Activated T-cell treated with anti-CD3 and anti-CD28 coated beads, Interleukin-2, amount 50 U/mL, for 4 hours (primary cell): ENCODE measurements around the gene CCDC7. TPM values are rescaled to one million over a fixed set of nuclear protein-coding genes. Genes with fewer than 3 reads are reported as not detected.
A peak's percentile ranks its signal among the peaks of the same experiment; 100 is the strongest.
"Not testable (repeated sequence)": the region's sequence is repeated elsewhere in the genome, so short reads cannot be mapped to it uniquely, and the experiment has no call there.

Source experiments
- ATAC-seq, 2 donors: fragments of 200-7000 bp; cut with Tn5 transposase; one replicate each; pipeline ENCODE4 v1.10.0; 2021
- DNase-seq: peaks from one replicate; pipeline ENCODE4 v3.0.0-alpha.2; 2020
- H3K27me3 Mint-ChIP-seq: one replicate; pipeline ENCODE4 v1.8.0; 2021; ENCODE audit warnings: low read depth, mixed read lengths
- H3K36me3 Mint-ChIP-seq: one replicate; pipeline ENCODE4 v1.8.0; 2022; ENCODE audit warnings: mixed read lengths; ENCODE audit not compliant: insufficient read depth
- H3K4me1 Mint-ChIP-seq: one replicate; pipeline ENCODE4 v1.8.0; 2021; ENCODE audit warnings: low read depth, mixed read lengths
- H3K4me3 Mint-ChIP-seq: one replicate; pipeline ENCODE4 v1.8.0; 2021; ENCODE audit warnings: mild to moderate bottlenecking, moderate library complexity, mixed read lengths
- H3K9me3 Mint-ChIP-seq: one replicate; pipeline ENCODE4 v1.8.0; 2021; ENCODE audit warnings: mixed read lengths
- total RNA-seq, 3 donors: library from RNA; stranded (reverse); gene quantifications; one replicate each; pipeline ENCODE4 v1.2.1, GENCODE V29; 2021

Gene CCDC7
- total RNA-seq, 3 donors from 2014 or later = 7.2 to 9.5 (median 8.8) TPM

- Mint-ChIP-seq H3K9me3 (peaks cover 3% of the 10 kb centered on the region), H3K4me3 (no peak overlapping the region), H3K27me3 (no peaks in the 10 kb centered on the region), H3K4me1 (peaks cover 3% of the 10 kb centered on the region), H3K36me3 (peaks cover 2% of the 10 kb centered on the region)
- no peak for ATAC-seq
- DNase-seq = no peak
Observed at GRCh38 chr10:32878646-32879045, 432.7 kb downstream of the CCDC7 start.

- H3K36me3 Mint-ChIP-seq = no peaks in the 10 kb centered on the region
- peaks cover 3% of the 10 kb centered on the region for H3K4me1 Mint-ChIP-seq
- no peaks in the 10 kb centered on the region for H3K27me3 Mint-ChIP-seq
- DNase-seq (no peak), ATAC-seq (no peak)
- no peak overlapping the region for H3K4me3 Mint-ChIP-seq
- no peaks in the 10 kb centered on the region for H3K9me3 Mint-ChIP-seq
Observed at GRCh38 chr10:32882076-32882475, 436.1 kb downstream of the CCDC7 start.

- ATAC-seq (no peak), DNase-seq (no peak)
- Mint-ChIP-seq H3K36me3 (peaks cover 1% of the 10 kb centered on the region), H3K4me3 (no peak overlapping the region), H3K4me1 (peaks cover 13% of the 10 kb centered on the region), H3K9me3 (no peaks in the 10 kb centered on the region), H3K27me3 (no peaks in the 10 kb centered on the region)
Observed at GRCh38 chr10:32887481-32887880, 441.5 kb downstream of the CCDC7 start.

GRCh38 chr10:32888161-32888927 lies 442.4 kb downstream of the CCDC7 start:
- no peak for ATAC-seq
- H3K27me3 Mint-ChIP-seq = no peaks in the 10 kb centered on the region
- no peaks in the 10 kb centered on the region for H3K9me3 Mint-ChIP-seq
- no peak overlapping the region for H3K4me3 Mint-ChIP-seq
- peaks cover 1% of the 10 kb centered on the region for H3K36me3 Mint-ChIP-seq
- no peak for DNase-seq
- peaks cover 13% of the 10 kb centered on the region for H3K4me1 Mint-ChIP-seq

GRCh38 chr10:32889631-32890212 lies 443.8 kb downstream of the CCDC7 start:
- no peaks in the 10 kb centered on the region for H3K27me3 Mint-ChIP-seq
- peaks cover 3% of the 10 kb centered on the region for H3K36me3 Mint-ChIP-seq
- no peaks in the 10 kb centered on the region for H3K9me3 Mint-ChIP-seq
- DNase-seq = no peak
- H3K4me1 Mint-ChIP-seq = peaks cover 13% of the 10 kb centered on the region
- no peak for ATAC-seq
- H3K4me3 Mint-ChIP-seq = no peak overlapping the region

- Mint-ChIP-seq H3K27me3 (no peaks in the 10 kb centered on the region), H3K9me3 (no peaks in the 10 kb centered on the region), H3K4me1 (peaks cover 13% of the 10 kb centered on the region), H3K36me3 (peaks cover 9% of the 10 kb centered on the region), H3K4me3 (no peak overlapping the region)
- no peak for DNase-seq
- ATAC-seq = no peak
Observed at GRCh38 chr10:32890444-32890843, 444.5 kb downstream of the CCDC7 start.

GRCh38 chr10:32891261-32891660 lies 445.3 kb downstream of the CCDC7 start:
- Mint-ChIP-seq H3K4me3 (no peak overlapping the region), H3K36me3 (peaks cover 13% of the 10 kb centered on the region), H3K4me1 (peaks cover 13% of the 10 kb centered on the region), H3K9me3 (no peaks in the 10 kb centered on the region), H3K27me3 (no peaks in the 10 kb centered on the region)
- ATAC-seq (no peak), DNase-seq (no peak)

GRCh38 chr10:32893434-32893833 lies 447.5 kb downstream of the CCDC7 start:
- Mint-ChIP-seq H3K4me1 (peaks cover 13% of the 10 kb centered on the region), H3K9me3 (no peaks in the 10 kb centered on the region), H3K36me3 (peaks cover 34% of the 10 kb centered on the region), H3K4me3 (no peak overlapping the region), H3K27me3 (no peaks in the 10 kb centered on the region)
- ATAC-seq = no peak
- no peak for DNase-seq

- no peak for ATAC-seq
- Mint-ChIP-seq H3K9me3 (no peaks in the 10 kb centered on the region), H3K36me3 (peaks cover 35% of the 10 kb centered on the region), H3K27me3 (no peaks in the 10 kb centered on the region), H3K4me1 (peaks cover 13% of the 10 kb centered on the region), H3K4me3 (no peak overlapping the region)
- no peak for DNase-seq
Observed at GRCh38 chr10:32893916-32894664, 448.1 kb downstream of the CCDC7 start.

GRCh38 chr10:32895200-32895968 lies 449.4 kb downstream of the CCDC7 start:
- peaks cover 41% of the 10 kb centered on the region for H3K36me3 Mint-ChIP-seq
- not testable (repeated sequence) for H3K9me3 Mint-ChIP-seq, H3K4me3 Mint-ChIP-seq, H3K27me3 Mint-ChIP-seq, DNase-seq, H3K4me1 Mint-ChIP-seq, ATAC-seq

- no peak for ATAC-seq
- Mint-ChIP-seq H3K4me1 (peaks cover 3% of the 10 kb centered on the region), H3K9me3 (no peaks in the 10 kb centered on the region), H3K4me3 (no peak overlapping the region), H3K27me3 (no peaks in the 10 kb centered on the region), H3K36me3 (peaks cover 48% of the 10 kb centered on the region)
- DNase-seq = no peak
Observed at GRCh38 chr10:32901815-32902214, 455.9 kb downstream of the CCDC7 start.

GRCh38 chr10:32905466-32905865 lies 459.5 kb downstream of the CCDC7 start:
- Mint-ChIP-seq H3K36me3 (peaks cover 34% of the 10 kb centered on the region), H3K4me1 (peaks cover 3% of the 10 kb centered on the region), H3K9me3 (no peaks in the 10 kb centered on the region), H3K4me3 (no peak overlapping the region), H3K27me3 (no peaks in the 10 kb centered on the region)
- no peak for DNase-seq
- ATAC-seq = no peak

GRCh38 chr10:32906595-32906994 lies 460.7 kb downstream of the CCDC7 start:
- Mint-ChIP-seq H3K36me3 (peaks cover 38% of the 10 kb centered on the region), H3K27me3 (no peaks in the 10 kb centered on the region), H3K4me1 (peaks cover 3% of the 10 kb centered on the region), H3K9me3 (no peaks in the 10 kb centered on the region), H3K4me3 (peak overlapping the region; percentile 42)
- DNase-seq (no peak), ATAC-seq (no peak)

- Mint-ChIP-seq H3K4me1 (peaks cover 8% of the 10 kb centered on the region), H3K36me3 (peaks cover 50% of the 10 kb centered on the region), H3K4me3 (no peak overlapping the region), H3K27me3 (no peaks in the 10 kb centered on the region), H3K9me3 (no peaks in the 10 kb centered on the region)
- no peak for DNase-seq
- ATAC-seq = no peak
Observed at GRCh38 chr10:32909456-32909855, 463.5 kb downstream of the CCDC7 start.
